GM21423 (cell line): Measurements from ENCODE around the gene TCEAL1.
"Not testable (repeated sequence)": the region's sequence is repeated elsewhere in the genome, so short reads cannot be mapped to it uniquely, and the experiment has no call there.

Experiments used
- ATAC-seq: cut with Tn5 transposase; IDR thresholded peaks from one replicate; pipeline ENCODE4 v1.9.1; 2021; ENCODE audit warnings: mild to moderate bottlenecking, moderate library complexity; ENCODE audit not compliant: unreplicated experiment

TCEAL1 gene

GRCh38 chrX:103628386-103629317, at the start of gene TCEAL1:
Gene TCEAL1 (plus strand): TSS chrX:103628975. CDS start chrX:103629917, 942 bp downstream.
- peak; percentile 60 for ATAC-seq

GRCh38 chrX:103584596-103584995, 44.2 kb upstream of the TCEAL1 start:
- ATAC-seq: no peak

DNA sequence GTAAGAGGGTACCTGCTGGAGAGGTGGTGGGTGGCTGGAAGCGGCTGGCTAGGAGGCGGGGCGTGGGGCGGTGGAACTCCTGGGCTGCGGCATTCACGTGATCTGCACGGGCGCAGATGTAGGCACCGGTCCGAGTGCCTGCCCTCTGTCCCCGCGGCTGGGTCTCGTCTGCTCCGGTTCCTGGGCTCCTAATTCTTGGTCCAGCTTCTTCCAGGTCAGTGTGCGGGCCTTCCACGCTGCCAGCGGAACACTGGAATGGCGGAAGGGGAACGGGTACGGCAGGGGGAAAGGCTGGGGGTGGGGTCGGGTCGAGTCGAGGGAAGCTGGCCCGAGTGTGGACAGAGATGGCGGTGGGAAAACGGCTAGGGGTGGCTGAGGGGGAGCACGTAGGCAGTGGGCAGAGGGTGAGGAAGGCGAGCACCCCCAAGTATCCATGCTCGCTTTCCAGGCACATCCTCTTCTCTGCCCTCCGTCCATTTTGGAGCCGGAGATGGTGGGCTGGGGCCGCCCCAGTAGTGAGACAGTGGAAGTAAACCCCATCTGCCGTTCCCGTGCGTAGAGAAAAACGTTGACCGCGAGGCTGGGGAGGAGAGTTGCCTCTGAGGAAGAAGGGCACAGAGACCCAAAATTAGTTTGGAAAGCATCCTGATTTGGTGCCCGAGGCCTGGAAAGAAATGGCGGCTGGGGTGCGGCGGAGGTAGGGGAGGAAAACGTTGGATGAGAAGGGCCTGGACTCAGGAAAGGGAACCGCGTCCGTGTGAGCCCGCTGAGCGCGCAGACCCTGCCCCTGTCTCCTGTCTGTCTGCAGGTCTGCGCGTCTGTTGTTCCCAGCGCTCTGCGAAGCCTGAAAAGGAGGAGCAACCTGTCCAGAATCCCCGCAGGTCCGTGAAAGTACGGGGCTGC, 43.1 kb upstream of the TCEAL1 start, which contains the start of gene TCEAL4:
TSS of gene TCEAL4 (plus strand) at position 105 of the 903 bp plus-strand sequence. CDS start 1,161 bp downstream, outside the sequence.
- peak; percentile 89 for ATAC-seq

GRCh38 chrX:103586314-103586646, 42.5 kb upstream of the TCEAL1 start:
- no peak for ATAC-seq

GRCh38 chrX:103586659-103587058, 42.1 kb upstream of the TCEAL1 start:
- no peak for ATAC-seq

DNA sequence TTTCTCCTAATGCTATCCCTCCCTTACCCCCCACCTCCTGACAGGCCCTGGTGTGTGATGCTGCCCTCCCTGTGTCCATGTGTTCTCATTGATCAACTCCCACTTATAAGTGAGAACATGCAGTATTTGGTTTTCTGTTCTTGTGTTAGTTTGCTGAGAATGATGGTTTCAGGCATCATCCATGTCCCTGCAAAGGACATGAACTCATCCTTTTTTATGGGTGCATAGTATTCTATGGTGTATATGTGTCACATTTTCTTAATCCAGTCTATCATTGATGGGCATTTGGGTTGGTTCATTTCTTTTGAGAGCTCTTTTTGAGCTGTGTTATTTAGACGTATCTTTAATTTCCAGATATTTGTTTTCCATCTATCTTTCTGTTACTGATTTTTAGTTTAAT, 36.5 kb upstream of the TCEAL1 start:
- not testable (repeated sequence) for ATAC-seq

GRCh38 chrX:103595202-103595601, 33.6 kb upstream of the TCEAL1 start:
- not testable (repeated sequence) for ATAC-seq

DNA sequence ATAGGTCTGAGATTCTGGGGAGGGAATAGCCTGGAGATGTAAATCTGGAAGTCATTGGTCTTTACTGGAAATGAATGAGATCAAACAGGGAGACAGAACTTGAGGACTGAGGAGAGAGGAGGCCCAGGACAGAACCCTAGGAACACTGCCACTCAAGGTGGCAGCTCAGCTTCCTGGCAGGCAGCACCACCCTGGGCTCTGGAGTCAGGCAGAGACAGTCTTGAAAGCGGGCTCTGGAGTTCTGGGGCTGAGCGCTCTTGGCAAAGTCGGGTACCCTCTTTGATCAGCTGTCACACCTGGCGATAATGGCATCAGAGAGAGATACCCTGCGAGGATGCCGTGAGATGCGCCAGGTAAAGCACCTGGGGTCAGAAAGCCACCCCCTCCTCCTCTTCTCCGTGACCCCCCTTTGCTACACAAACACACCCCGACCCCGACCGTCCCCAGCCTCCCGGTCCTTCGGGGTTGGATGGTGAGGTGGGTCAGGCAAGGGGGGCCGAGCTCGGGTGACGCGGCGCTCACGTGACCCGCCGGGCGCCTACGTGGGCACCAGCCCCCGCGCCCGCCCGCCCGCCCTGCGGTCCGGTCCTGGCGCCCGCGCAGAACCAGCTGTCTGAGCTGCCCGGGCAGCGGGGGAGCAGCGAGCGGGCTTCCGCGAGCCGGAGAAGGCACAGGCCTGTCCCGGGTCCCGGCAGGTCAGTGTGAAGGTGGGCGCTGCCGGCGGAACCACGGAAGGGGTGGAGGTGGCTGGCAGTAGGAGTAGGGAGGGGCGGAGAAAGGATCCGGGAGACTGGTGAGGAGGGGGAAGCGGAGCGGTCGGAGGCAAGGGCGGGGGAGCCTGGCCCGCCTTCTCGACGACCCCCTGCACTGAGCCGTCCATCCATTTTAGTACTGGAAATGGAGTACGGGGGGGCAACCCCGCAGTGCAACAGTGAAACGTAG, 21.1 kb upstream of the TCEAL1 start, which contains the start of gene TCEAL3:
TSS of gene TCEAL3 (plus strand) at position 600 of the 942 bp plus-strand sequence. CDS start 1,102 bp downstream, outside the sequence.
- peak; percentile 76 for ATAC-seq

DNA sequence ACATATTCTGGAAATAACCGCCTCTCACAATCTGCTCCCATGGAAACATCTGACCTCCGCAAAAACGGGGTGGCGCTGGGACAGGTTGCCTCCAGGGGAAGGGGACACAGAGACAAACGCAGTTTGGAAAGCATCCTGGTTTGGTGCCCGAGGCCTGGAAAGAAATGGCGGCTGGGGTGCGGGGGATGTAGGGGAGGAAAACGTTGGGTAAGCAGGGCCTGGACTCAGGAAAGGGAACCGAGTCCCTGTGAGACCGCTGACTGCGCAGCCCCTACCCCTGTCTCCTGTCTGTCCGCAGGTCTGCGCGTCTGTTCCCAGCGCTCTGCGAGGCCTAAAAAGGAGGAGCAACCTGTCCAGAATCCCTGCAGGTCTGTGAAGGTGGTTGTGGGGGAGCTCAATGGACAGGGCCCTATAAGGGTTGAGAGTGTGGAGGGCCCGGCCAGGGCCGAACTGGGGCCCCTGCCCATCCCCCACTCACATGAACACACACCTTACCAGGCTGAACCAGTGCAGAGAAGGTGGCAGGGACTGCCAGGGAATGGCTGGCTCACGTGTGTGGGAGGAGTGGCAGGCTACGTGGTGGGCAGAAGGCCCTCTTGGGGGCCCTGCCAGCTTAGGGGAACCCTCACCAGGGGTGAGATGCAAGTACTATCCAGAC, 20.3 kb upstream of the TCEAL1 start:
- peak; percentile 19 for ATAC-seq

DNA sequence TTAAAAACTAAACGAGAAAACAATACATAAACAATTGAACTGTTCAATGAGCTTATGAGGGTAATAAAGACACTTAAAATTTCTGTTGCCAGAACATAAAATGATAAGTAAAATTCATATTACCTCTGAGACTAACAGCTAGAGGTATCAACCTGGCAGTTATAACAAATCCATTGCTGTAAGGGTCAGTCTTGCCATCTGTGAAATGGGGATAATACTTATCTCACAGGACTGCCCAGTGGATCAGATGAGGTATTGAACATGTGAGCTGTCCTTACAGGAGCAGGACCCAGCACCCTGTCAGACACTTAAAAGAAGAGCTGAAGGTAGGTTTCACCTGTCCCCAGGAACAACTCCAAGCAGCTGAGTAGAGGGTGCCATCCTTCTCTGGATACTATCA, 18.5 kb upstream of the TCEAL1 start:
- no peak for ATAC-seq

DNA sequence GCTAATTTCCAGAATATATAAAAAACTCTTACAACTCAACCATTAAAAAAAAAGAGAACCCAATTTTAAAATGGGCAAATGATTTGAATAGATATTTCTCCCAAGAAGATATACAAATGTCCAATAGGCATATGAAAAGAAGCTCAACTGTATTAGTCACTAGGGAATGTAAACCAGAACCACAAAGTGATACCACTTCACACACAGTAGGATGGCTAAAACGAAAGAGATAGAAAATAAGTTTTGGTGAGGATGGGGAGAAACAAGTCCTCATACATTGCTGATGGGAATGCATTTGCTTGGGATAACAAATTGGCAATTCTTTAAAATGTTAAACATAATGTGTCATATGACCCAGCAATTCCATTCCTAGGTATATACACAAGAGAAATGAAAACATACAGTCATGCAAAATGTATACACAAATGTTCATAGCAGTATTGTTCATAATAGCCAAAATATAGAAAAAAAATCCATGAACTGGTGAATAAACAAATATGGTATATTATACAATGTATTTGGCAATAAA, 15.3 kb upstream of the TCEAL1 start:
- no peak for ATAC-seq

DNA sequence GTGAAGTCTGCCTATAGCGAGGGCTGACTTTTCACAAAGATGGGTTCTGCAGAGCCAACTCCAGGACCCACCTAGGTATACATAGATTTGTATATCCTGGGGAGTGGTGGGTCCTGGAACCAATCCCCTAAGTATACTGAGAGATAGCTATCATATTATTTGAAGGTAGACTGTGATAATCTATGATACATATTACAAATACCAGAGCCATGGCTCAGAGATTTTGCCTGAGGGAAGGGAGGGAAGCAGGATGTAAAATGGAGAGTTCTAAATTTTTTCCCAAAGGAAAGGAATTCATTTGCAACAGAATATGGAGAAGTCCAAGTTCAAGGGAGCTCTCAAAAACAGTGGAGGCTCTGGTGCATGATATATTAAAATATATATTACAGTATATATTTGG, 13.8 kb upstream of the TCEAL1 start:
- no peak for ATAC-seq

DNA sequence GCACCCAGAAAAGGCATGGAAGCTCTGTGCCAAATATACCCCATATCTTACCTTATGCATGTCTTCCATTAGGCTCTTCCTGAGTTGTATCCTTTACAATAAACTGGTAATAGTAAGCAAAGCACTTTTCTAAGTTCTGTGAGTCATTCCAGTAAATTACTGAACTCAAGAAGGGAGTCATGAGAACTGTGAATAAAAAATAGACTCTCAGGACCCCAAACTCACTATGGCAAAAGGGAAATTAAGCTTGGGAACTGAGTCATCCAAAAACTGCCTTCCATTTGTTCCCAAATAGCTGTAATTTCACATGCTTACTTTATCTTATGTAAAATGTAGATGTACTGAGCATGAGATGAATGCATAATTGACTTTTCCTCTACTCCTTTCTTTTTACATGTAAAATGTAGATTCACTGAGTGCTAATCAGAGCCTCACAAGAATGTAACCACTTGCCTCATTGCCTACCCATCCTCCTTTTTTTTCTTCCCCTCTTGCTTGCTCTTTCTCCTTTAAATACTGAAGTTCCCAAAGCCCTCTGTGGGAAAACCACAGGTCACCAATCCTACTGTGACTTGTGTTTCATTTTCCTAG, 12.9 kb upstream of the TCEAL1 start:
- no peak for ATAC-seq

DNA sequence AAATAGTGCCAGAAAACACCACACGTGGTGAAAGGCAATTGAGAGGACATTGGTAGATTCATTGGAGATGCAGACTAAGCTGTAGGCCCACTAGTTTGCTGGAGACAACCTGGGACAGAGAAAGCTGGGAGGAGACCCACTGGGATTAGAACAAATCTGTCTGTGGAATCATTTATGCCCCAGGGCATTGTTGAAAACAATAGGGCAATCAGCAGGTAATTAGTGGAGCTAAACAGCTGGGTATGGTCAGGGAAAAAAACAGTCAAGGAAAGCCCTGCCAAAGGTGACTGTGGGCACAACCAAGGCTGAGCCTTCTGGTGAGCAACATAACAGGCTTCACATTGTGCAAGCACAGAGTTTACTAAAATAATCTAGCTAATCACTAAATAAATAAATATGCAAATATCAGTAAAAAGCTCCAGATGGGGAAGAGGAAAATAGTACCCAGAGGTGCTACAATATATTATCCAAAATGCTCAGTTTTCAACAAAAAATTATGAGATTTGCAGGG, 12.0 kb upstream of the TCEAL1 start:
- no peak for ATAC-seq

DNA sequence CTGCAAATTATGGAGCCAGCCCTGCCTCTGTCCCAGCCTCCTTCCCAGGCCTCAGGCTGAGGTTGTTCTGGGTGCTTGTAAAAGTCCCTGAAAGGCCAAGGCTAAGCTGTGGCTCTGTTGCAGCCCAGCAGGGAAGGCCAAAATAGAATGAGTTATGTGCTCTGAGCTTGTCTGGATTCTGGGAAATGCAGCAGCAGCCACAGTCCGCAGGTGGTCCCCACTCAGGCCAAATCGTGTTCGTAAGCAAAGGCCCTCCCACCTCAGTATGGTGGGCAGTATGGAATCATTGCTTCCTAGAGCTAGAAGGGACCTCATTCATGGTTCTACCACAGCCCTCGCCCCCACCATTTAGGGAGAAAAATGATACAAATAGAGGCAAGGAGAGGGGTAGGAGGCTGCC, 4.7 kb upstream of the TCEAL1 start:
- no peak for ATAC-seq

DNA sequence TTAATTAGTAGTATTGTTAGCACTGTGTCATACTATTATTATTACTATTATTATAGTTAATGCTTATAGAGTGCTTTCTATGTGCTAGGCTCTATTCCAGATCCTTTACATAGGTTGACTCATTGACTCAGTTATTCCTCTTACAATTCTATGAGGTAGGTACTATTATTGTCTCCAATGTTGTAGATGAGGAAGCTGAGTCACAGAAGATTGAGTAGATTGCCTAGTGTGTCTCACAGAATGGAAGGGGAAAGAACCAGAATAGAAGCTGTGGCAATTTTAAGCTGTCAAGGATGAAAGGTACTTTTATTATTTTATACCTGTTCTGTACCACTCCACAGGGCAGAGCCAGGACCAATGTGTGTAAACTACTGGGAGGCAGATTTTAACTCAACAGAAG, 1.9 kb upstream of the TCEAL1 start:
- no peak for ATAC-seq

DNA sequence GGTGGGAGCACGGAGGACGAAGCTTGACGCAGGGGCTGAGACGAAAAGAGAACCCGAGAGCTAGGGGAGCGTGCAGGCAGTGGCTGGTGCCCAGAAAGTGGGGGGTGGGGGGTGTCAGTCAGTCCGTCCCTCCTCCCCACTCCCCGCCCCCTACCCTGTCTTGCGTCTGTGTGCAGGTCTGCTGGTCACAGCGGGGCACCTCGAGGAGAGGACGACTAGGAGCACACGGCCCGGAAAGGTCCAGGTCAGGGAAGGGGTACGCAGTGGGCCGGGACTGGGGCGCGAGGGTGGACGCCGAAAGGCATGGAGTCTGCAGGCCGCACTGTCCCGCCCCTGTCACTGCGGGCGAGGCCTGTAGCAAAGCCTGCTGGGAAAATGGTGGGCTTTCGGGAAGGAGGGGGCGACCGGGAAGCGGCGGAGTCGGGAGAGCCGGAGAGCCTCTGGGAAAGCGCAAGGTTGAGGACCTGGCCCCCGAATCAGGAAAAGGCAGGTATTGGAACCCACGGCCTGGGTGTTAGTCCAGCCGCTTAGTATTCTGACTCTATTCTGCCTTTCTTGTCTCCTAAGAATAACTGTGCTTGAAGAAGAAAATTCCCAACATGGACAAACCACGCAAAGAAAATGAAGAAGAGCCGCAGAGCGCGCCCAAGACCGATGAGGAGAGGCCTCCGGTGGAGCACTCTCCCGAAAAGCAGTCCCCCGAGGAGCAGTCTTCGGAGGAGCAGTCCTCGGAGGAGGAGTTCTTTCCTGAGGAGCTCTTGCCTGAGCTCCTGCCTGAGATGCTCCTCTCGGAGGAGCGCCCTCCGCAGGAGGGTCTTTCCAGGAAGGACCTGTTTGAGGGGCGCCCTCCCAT, 769 bp downstream of the TCEAL1 start:
- ATAC-seq: peak; percentile 30

DNA sequence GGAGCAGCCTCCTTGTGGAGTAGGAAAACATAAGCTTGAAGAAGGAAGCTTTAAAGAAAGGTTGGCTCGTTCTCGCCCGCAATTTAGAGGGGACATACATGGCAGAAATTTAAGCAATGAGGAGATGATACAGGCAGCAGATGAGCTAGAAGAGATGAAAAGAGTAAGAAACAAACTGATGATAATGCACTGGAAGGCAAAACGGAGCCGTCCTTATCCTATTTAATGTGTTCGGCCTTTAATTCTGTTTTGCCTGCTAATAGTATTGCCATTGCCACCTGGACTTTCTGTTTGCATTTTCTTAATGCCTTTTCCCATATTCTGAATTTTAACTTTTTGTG, 1.4 kb downstream of the TCEAL1 start:
- ATAC-seq: peak; percentile 14
